OCI-LY7 (cell line): ENCODE measurements around the gene COG7. TPM values are rescaled to one million over a fixed set of nuclear protein-coding genes. Genes with fewer than 3 reads are reported as not detected.
A peak's percentile ranks its signal among the peaks of the same experiment; 100 is the strongest.
"Not testable (repeated sequence)": the region's sequence is repeated elsewhere in the genome, so short reads cannot be mapped to it uniquely, and the experiment has no call there.

Experiments used
- BruUV-seq: library from RNA; stranded (reverse); fragments of 400-500 nt; replicated peaks from 2 replicates; lab custom pipeline; 2021; lab: Mats Ljungman, UMichigan
- CTCF ChIA-PET: fragments of 300-600 bp; sonication (Branson Sonifier 250); formaldehyde crosslinking; loops from one replicate; lab custom pipeline; 2022; ENCODE audit warnings: antibody characterized with exemption; ENCODE audit not compliant: unreplicated experiment; lab: Charles Lee
- POLR2A ChIA-PET: fragments of 300-600 bp; sonication (Branson Sonifier 250); formaldehyde crosslinking; loops from one replicate; lab custom pipeline; 2022; ENCODE audit warnings: antibody characterized with exemption; lab: Charles Lee
- DNase-seq: peaks from one replicate; pipeline ENCODE4 v3.0.0-alpha.2; 2015; ENCODE audit warnings: low spot score
- H2AFZ ChIP-seq: fragments of 200-600 bp; sonication (generic), shearing (Covaris generic); 2 replicates; pipeline ENCODE4 v1.6.1; 2014; ENCODE audit warnings: mild to moderate bottlenecking, antibody characterized with exemption, low read length, moderate library complexity
- H3K27ac ChIP-seq: fragments of 200-600 bp; sonication (generic); 2 replicates; pipeline ENCODE4 v1.5.1; 2014; ENCODE audit warnings: mixed run types, low read depth, mild to moderate bottlenecking, moderate library complexity, low read length, inconsistent platforms; ENCODE audit not compliant: poor library complexity, severe bottlenecking
- H3K36me3 ChIP-seq: fragments of 200-600 bp; sonication (generic); 2 replicates; pipeline ENCODE4 v1.6.1; 2014; ENCODE audit warnings: mild to moderate bottlenecking, antibody characterized with exemption, low read length, moderate library complexity, mixed read lengths; ENCODE audit not compliant: insufficient read depth
- H3K4me1 ChIP-seq: fragments of 200-600 bp; sonication (generic); 2 replicates; pipeline ENCODE4 v1.5.1; 2014; ENCODE audit warnings: mild to moderate bottlenecking, low read length; ENCODE audit not compliant: insufficient read depth, poor library complexity, severe bottlenecking
- H3K4me2 ChIP-seq: fragments of 200-600 bp; sonication (generic); 2 replicates; pipeline ENCODE4 v1.6.1; 2014; ENCODE audit warnings: mild to moderate bottlenecking, low read length
- H3K4me3 ChIP-seq: fragments of 200-600 bp; sonication (generic); 2 replicates; pipeline ENCODE4 v1.5.1; 2014; ENCODE audit warnings: mild to moderate bottlenecking, low read depth, low read length; ENCODE audit not compliant: poor library complexity, severe bottlenecking
- H3K79me2 ChIP-seq: fragments of 200-600 bp; sonication (generic); 2 replicates; pipeline ENCODE4 v1.6.1; 2016; ENCODE audit warnings: low read depth, mild to moderate bottlenecking, low read length, moderate library complexity, mixed read lengths; ENCODE audit not compliant: insufficient read depth
- H3K9me2 ChIP-seq: fragments of 200-600 bp; sonication (generic); 2 replicates; pipeline ENCODE4 v1.6.1; 2016; ENCODE audit warnings: mild to moderate bottlenecking, low read length, mixed read lengths; ENCODE audit not compliant: insufficient read depth
- H3K9me3 ChIP-seq: fragments of 200-600 bp; sonication (generic); 2 replicates; pipeline ENCODE4 v1.6.1; 2014; ENCODE audit warnings: mild to moderate bottlenecking, mixed run types, low read length, mixed read lengths
- H4K20me1 ChIP-seq: fragments of 200-600 bp; sonication (generic); 2 replicates; pipeline ENCODE4 v1.6.1; 2014; ENCODE audit warnings: mild to moderate bottlenecking, antibody characterized with exemption, low read length, moderate library complexity, mixed read lengths; ENCODE audit not compliant: insufficient read depth
- CTCF ChIP-seq: fragments of 200-600 bp; sonication (generic); conservative IDR thresholded peaks from 2 replicates; pipeline ENCODE4 v1.5.1; 2014; ENCODE audit warnings: mild to moderate bottlenecking, antibody characterized with exemption, low read length, moderate library complexity, mixed read lengths
- EZH2phosphoT487 ChIP-seq: fragments of 200-600 bp; sonication (generic); IDR thresholded peaks from 2 replicates; pipeline ENCODE4 v1.6.1; 2018; ENCODE audit warnings: low read depth, borderline replicate concordance, mild to moderate bottlenecking, mixed run types, antibody characterized with exemption, low read length, moderate library complexity, mixed read lengths
- intact Hi-C: fragments of 100-400 bp; cut with micrococcal nuclease; formaldehyde crosslinking; loops from one replicate; pipeline ENCODE4 v1.10.0; 2022; ENCODE audit not compliant: unreplicated experiment
- total RNA-seq, 2 experiments: library from RNA; depleted of rRNA in 1 of 2; stranded (reverse); fragments of >200 nt in 1 of 2; shearing (Covaris generic) in 1 of 2; gene quantifications; 2 replicates each; pipeline ENCODE4 v1.2.3, GENCODE V29; 2014 to 2022

COG7 gene
- total RNA-seq, 2 experiments from 2014 or later, result 11.4 to 21.0 TPM

GRCh38 chr16:23466162-23466885 is 13.3 kb upstream of the COG7 start:
- BruUV-seq, result TSS peak; percentile 52
- H3K4me2 ChIP-seq, result no peak overlapping the region
- intact Hi-C loops, result no loop called here
- POLR2A ChIA-PET, result no interaction called here
- H3K27ac ChIP-seq, result no peak overlapping the region
- TF ChIP-seq EZH2phosphoT487 (no peak), CTCF (no peak)
- no peaks in the 10 kb centered on the region for H3K9me3 ChIP-seq
- H4K20me1 ChIP-seq, result peaks cover 6% of the 10 kb centered on the region; the same call in 1 of the 2 replicates
- H3K4me3 ChIP-seq, result no peak overlapping the region
- H2AFZ ChIP-seq, result no peak overlapping the region
- no peaks in the 10 kb centered on the region for H3K4me1 ChIP-seq
- no peaks in the 10 kb centered on the region for H3K79me2 ChIP-seq
- H3K36me3 ChIP-seq, result peaks cover 84% of the 10 kb centered on the region
- no peaks in the 10 kb centered on the region for H3K9me2 ChIP-seq
- no peak for DNase-seq
- CTCF ChIA-PET, result no interaction called here

GRCh38 chr16:23465179-23465578 is 12.2 kb upstream of the COG7 start:
- no peak for DNase-seq
- ChIA-PET CTCF (no interaction called here), POLR2A (no interaction called here)
- no TSS peak for BruUV-seq
- Histone ChIP-seq H3K4me1 (no peaks in the 10 kb centered on the region), H3K27ac (no peak overlapping the region), H2AFZ (no peak overlapping the region), H4K20me1 (peaks cover 6% of the 10 kb centered on the region; the same call in 1 of the 2 replicates), H3K4me3 (no peak overlapping the region), H3K4me2 (no peak overlapping the region), H3K79me2 (no peaks in the 10 kb centered on the region), H3K9me3 (no peaks in the 10 kb centered on the region), H3K9me2 (no peaks in the 10 kb centered on the region), H3K36me3 (peaks cover 73% of the 10 kb centered on the region)
- TF ChIP-seq EZH2phosphoT487, result no peak
- no peak for TF ChIP-seq CTCF
- intact Hi-C loops, result no loop called here

- H4K20me1 ChIP-seq, result no peaks in the 10 kb centered on the region
- CTCF ChIA-PET, result no interaction called here
- H3K4me1 ChIP-seq, result no peaks in the 10 kb centered on the region
- no peaks in the 10 kb centered on the region for H3K9me2 ChIP-seq
- no TSS peak for BruUV-seq
- H3K9me3 ChIP-seq, result no peaks in the 10 kb centered on the region
- TF ChIP-seq CTCF (no peak), EZH2phosphoT487 (no peak)
- DNase-seq, result no peak
- no peaks in the 10 kb centered on the region for H3K79me2 ChIP-seq
- H3K27ac ChIP-seq, result no peak overlapping the region
- POLR2A ChIA-PET, result no interaction called here
- no peak overlapping the region for H3K4me2 ChIP-seq
- intact Hi-C loops, result no loop called here
- H2AFZ ChIP-seq, result no peak overlapping the region
- H3K36me3 ChIP-seq, result peaks cover 63% of the 10 kb centered on the region
- no peak overlapping the region for H3K4me3 ChIP-seq
Measured at GRCh38 chr16:23464196-23464595, 11.2 kb upstream of the COG7 start.

- H3K79me2 ChIP-seq, H3K4me3 ChIP-seq, DNase-seq, POLR2A ChIA-PET, H4K20me1 ChIP-seq, BruUV-seq, intact Hi-C loops, H2AFZ ChIP-seq, H3K27ac ChIP-seq, H3K9me2 ChIP-seq, H3K9me3 ChIP-seq, CTCF ChIA-PET, H3K4me1 ChIP-seq, H3K4me2 ChIP-seq: not testable (repeated sequence)
- peaks cover 51% of the 10 kb centered on the region for H3K36me3 ChIP-seq
Measured at GRCh38 chr16:23462994-23463393, 10.0 kb upstream of the COG7 start.
